SH-SY5Y (cell line): ENCODE results near the gene MORC2.

ENCODE experiments used
- GATA2 ChIP-seq: IDR thresholded peaks from 2 replicates; pipeline ENCODE4 v1.6.1; 2011; ENCODE audit warnings: mild to moderate bottlenecking, low read depth, low read length
- GATA3 ChIP-seq: IDR thresholded peaks from 2 replicates; pipeline ENCODE4 v1.6.1; 2011; ENCODE audit warnings: low read depth, mild to moderate bottlenecking, low read length, moderate library complexity

Gene MORC2

GRCh38 chr22:30880847-30881246 lies 87.7 kb downstream of the MORC2 start:
- TF ChIP-seq GATA3 (no peak), GATA2 (no peak)

- TF ChIP-seq GATA2 = no peak
- no peak for TF ChIP-seq GATA3
These were observed 88.4 kb downstream of the MORC2 start for GRCh38 chr22:30880181-30880601.

- TF ChIP-seq GATA3 (no peak), GATA2 (no peak)
These were observed 89.2 kb downstream of the MORC2 start for GRCh38 chr22:30879415-30879797.

GRCh38 chr22:30878516-30879414 lies 89.8 kb downstream of the MORC2 start:
- TF ChIP-seq GATA3 (no peak), GATA2 (no peak)

- no peak for TF ChIP-seq GATA3
- no peak for TF ChIP-seq GATA2
These were observed 90.7 kb downstream of the MORC2 start for GRCh38 chr22:30877662-30878515.

- TF ChIP-seq GATA3 (no peak), GATA2 (no peak)
These were observed 91.5 kb downstream of the MORC2 start for GRCh38 chr22:30876915-30877553.

- TF ChIP-seq GATA3 (no peak), GATA2 (no peak)
These were observed 92.3 kb downstream of the MORC2 start for GRCh38 chr22:30876221-30876751.

- TF ChIP-seq GATA2 (no peak), GATA3 (no peak)
These were observed 92.9 kb downstream of the MORC2 start for GRCh38 chr22:30875481-30876215.
